K562 (cell line): ENCODE data around the gene AIRE.

Experiments
- EZH2 ChIP-seq: IDR thresholded peaks from 2 replicates; pipeline ENCODE4 v1.6.1; 2012; ENCODE audit warnings: low read depth, mild to moderate bottlenecking, inconsistent platforms, low read length, borderline replicate concordance
- NELFE ChIP-seq: IDR thresholded peaks from 2 replicates; pipeline ENCODE4 v1.6.1; 2011; ENCODE audit warnings: mild to moderate bottlenecking; ENCODE audit not compliant: insufficient read depth, insufficient read length
- TF ChIP-seq, protein P1 (sequence below): sonication (generic); formaldehyde crosslinking; IDR thresholded peaks from 2 replicates; pipeline ENCODE4 v1.8.1; 2023; ENCODE audit warnings: mild to moderate bottlenecking, missing genetic modification reagents, moderate library complexity

DNA sequence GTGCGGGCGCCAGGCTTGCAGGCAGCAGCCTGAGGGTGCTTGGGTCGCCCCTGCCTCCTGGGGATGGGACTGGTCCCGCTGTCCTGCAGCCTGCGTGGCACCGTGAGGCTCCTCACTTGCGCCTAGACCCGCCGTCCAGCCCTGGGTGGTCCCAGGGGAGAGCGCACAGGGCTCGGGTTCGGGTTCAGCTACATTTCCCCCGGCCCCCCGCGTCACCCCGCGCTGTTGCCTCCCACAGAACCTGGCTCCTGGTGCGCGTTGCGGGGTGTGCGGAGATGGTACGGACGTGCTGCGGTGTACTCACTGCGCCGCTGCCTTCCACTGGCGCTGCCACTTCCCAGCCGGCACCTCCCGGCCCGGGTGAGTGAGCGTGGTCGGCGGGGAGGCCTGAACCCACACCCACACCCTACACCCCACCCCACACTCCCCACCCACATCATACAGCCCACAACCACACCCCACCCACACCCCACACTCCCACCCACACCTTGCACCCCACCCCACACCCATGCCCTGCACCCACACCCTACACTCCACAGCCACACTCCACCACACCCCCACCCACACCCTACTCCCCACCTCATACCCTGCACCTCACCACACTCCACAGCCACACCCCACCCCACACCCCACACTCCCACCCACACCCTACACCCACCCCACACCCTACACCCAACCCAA, 8.0 kb downstream of the AIRE start:
- no peak for TF ChIP-seq NELFE
- no peak for TF ChIP-seq EZH2
- TF ChIP-seq, protein P1, sequence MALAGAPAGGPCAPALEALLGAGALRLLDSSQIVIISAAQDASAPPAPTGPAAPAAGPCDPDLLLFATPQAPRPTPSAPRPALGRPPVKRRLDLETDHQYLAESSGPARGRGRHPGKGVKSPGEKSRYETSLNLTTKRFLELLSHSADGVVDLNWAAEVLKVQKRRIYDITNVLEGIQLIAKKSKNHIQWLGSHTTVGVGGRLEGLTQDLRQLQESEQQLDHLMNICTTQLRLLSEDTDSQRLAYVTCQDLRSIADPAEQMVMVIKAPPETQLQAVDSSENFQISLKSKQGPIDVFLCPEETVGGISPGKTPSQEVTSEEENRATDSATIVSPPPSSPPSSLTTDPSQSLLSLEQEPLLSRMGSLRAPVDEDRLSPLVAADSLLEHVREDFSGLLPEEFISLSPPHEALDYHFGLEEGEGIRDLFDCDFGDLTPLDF, result no peak
